Smooth muscle cell (in vitro differentiated cells): ENCODE measurements around the gene SUGCT. TPM values are rescaled to one million over a fixed set of nuclear protein-coding genes. Genes with fewer than 3 reads are reported as not detected.

Source experiments
- DNase-seq: peaks from one replicate; lab custom pipeline; 2025; ENCODE audit not compliant: unreplicated experiment; lab: John Stamatoyannopoulos, UW
- H2AFZ ChIP-seq: fragments of 200-600 bp; sonication (generic); 2 replicates; pipeline ENCODE4 v1.6.0; 2016; ENCODE audit warnings: antibody characterized with exemption, low read depth, mild to moderate bottlenecking
- H3F3A ChIP-seq: fragments of 200-600 bp; sonication (generic); 2 replicates; pipeline ENCODE4 v1.6.0; 2017; ENCODE audit warnings: antibody characterized with exemption, low read depth
- H3K27ac ChIP-seq: fragments of 200-600 bp; sonication (generic); 2 replicates; pipeline ENCODE4 v1.5.1; 2016; ENCODE audit warnings: low read depth, mild to moderate bottlenecking
- H3K27me3 ChIP-seq: fragments of 200-600 bp; sonication (generic); 2 replicates; pipeline ENCODE4 v1.6.1; 2016; ENCODE audit warnings: low read depth, mild to moderate bottlenecking
- H3K36me3 ChIP-seq: fragments of 200-600 bp; sonication (generic); 2 replicates; pipeline ENCODE4 v1.5.1; 2016; ENCODE audit warnings: low read depth
- H3K4me1 ChIP-seq: fragments of 200-600 bp; sonication (generic); 2 replicates; pipeline ENCODE4 v1.5.1; 2016; ENCODE audit warnings: low read depth
- H3K4me2 ChIP-seq: fragments of 200-600 bp; sonication (generic); 2 replicates; pipeline ENCODE4 v1.6.0; 2016; ENCODE audit warnings: mild to moderate bottlenecking
- H3K4me3 ChIP-seq: fragments of 200-600 bp; sonication (generic); 2 replicates; pipeline ENCODE4 v1.5.1; 2016; ENCODE audit warnings: mild to moderate bottlenecking
- H3K79me2 ChIP-seq: fragments of 200-600 bp; sonication (generic); 2 replicates; pipeline ENCODE4 v1.6.0; 2016; ENCODE audit warnings: low read depth, mild to moderate bottlenecking
- H3K9ac ChIP-seq: fragments of 200-600 bp; sonication (generic); 2 replicates; pipeline ENCODE4 v1.6.0; 2016; ENCODE audit warnings: low read depth
- H3K9me3 ChIP-seq: fragments of 200-600 bp; sonication (generic); replicated peaks from 2 replicates; pipeline ENCODE4 v1.5.1; 2016; ENCODE audit warnings: low read depth
- H4K20me1 ChIP-seq: fragments of 200-600 bp; sonication (generic); 2 replicates; pipeline ENCODE4 v1.6.0; 2016; ENCODE audit warnings: low read depth
- WGBS: methylation state at CpG from one replicate; pipeline ENCODE4 v1.1.7; 2016; ENCODE audit warnings: low lambda C conversion rate; 5-methylcytosine and 5-hydroxymethylcytosine counted together
- polyA plus RNA-seq: library from polyadenylated mRNA; unstranded; fragments of >200 nt; fragmentation: Nextera tagmentation; extraction: Ambion mirVana; gene quantifications from 2 replicates; pipeline ENCODE4 v1.2.1, GENCODE V29; 2016
- total RNA-seq: library from RNA; depleted of rRNA; stranded (reverse); fragments of >200 nt; gene quantifications from 2 replicates; pipeline ENCODE4 v1.2.3, GENCODE V29; 2014
- TF ChIP-seq, protein P1 (sequence below): fragments of 200-600 bp; sonication (generic); IDR thresholded peaks from 2 replicates; pipeline ENCODE4 v1.5.1; 2017; ENCODE audit warnings: borderline replicate concordance, mild to moderate bottlenecking, antibody characterized with exemption; ENCODE audit not compliant: insufficient read depth, poor library complexity, severe bottlenecking

Gene SUGCT
- total and polyA plus RNA-seq, 2 experiments from 2014 or later = 16.9 to 65.8 TPM

DNA sequence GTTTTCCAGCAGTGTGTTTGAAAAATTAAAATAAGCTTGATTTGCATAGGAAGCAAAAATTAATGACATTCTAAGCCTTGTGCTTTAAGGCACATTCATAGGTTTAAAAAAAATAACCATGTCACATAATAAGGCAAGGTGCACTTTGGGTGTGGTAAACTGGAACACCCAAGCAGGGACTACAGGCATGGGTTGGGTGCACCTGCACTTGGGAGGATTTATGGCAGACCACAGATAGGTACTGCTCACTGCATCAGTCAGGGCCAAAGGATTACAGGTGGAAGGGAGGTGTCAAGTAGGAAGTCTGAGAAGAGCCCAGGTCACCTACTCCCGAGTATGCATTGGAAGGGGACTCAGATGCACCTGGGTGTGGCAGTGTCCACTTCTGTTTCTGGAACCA lies 753.7 kb downstream of the SUGCT start:
- no peaks in the 10 kb centered on the region for H3K36me3 ChIP-seq
- no peak for DNase-seq
- WGBS = 76% methylated on average over 1 of the region's 1 CpG
- no peaks in the 10 kb centered on the region for H3F3A ChIP-seq
- H4K20me1 ChIP-seq = no peaks in the 10 kb centered on the region
- H3K27ac ChIP-seq = no peak overlapping the region
- no peak overlapping the region for H3K9ac ChIP-seq
- H3K4me3 ChIP-seq = no peak overlapping the region
- H3K4me2 ChIP-seq = no peak overlapping the region
- H3K27me3 ChIP-seq = no peaks in the 10 kb centered on the region
- H3K4me1 ChIP-seq = no peaks in the 10 kb centered on the region
- no peaks in the 10 kb centered on the region for H3K79me2 ChIP-seq
- TF ChIP-seq, protein P1, sequence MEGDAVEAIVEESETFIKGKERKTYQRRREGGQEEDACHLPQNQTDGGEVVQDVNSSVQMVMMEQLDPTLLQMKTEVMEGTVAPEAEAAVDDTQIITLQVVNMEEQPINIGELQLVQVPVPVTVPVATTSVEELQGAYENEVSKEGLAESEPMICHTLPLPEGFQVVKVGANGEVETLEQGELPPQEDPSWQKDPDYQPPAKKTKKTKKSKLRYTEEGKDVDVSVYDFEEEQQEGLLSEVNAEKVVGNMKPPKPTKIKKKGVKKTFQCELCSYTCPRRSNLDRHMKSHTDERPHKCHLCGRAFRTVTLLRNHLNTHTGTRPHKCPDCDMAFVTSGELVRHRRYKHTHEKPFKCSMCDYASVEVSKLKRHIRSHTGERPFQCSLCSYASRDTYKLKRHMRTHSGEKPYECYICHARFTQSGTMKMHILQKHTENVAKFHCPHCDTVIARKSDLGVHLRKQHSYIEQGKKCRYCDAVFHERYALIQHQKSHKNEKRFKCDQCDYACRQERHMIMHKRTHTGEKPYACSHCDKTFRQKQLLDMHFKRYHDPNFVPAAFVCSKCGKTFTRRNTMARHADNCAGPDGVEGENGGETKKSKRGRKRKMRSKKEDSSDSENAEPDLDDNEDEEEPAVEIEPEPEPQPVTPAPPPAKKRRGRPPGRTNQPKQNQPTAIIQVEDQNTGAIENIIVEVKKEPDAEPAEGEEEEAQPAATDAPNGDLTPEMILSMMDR = no peak
- no peak overlapping the region for H2AFZ ChIP-seq
- peaks cover 3% of the 10 kb centered on the region for H3K9me3 ChIP-seq

GRCh38 chr7:40889099-40889498 lies 754.3 kb downstream of the SUGCT start:
- Histone ChIP-seq H3F3A (no peaks in the 10 kb centered on the region), H3K4me3 (no peak overlapping the region), H3K4me1 (no peaks in the 10 kb centered on the region), H3K4me2 (no peak overlapping the region), H3K9me3 (peaks cover 3% of the 10 kb centered on the region), H3K27ac (no peak overlapping the region), H3K79me2 (no peaks in the 10 kb centered on the region), H3K9ac (no peak overlapping the region), H3K36me3 (no peaks in the 10 kb centered on the region), H2AFZ (no peak overlapping the region), H3K27me3 (no peaks in the 10 kb centered on the region), H4K20me1 (no peaks in the 10 kb centered on the region)
- TF ChIP-seq, protein P1 = no peak
- WGBS = 89% methylated on average over 4 of the region's 4 CpGs
- no peak for DNase-seq

DNA sequence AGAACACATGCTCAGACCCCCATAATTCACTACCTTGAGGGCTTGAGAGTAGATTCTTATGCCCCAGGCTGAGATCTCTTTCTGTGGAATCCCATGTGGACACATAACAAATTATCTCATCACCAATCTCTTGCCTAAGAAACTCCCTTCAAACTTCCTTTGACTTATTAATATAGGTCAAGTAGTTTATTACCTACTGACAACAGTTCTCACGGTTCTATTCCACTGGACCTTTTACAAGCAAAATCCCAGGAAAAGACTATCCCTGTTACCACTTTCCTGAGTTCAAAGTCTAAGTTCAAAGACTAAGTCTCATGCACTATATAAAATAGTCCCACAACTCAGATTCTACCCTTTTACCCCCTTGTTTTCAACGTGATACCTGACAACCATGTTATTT lies 754.7 kb downstream of the SUGCT start:
- no peaks in the 10 kb centered on the region for H3K4me1 ChIP-seq
- TF ChIP-seq, protein P1 = no peak
- H3F3A ChIP-seq = no peaks in the 10 kb centered on the region
- no peak overlapping the region for H3K4me3 ChIP-seq
- H3K4me2 ChIP-seq = no peak overlapping the region
- no peaks in the 10 kb centered on the region for H3K27me3 ChIP-seq
- no peaks in the 10 kb centered on the region for H4K20me1 ChIP-seq
- H3K9ac ChIP-seq = no peak overlapping the region
- DNase-seq = no peak
- no peak overlapping the region for H2AFZ ChIP-seq
- no peak overlapping the region for H3K27ac ChIP-seq
- no peaks in the 10 kb centered on the region for H3K36me3 ChIP-seq
- no peaks in the 10 kb centered on the region for H3K79me2 ChIP-seq
- H3K9me3 ChIP-seq = peaks cover 3% of the 10 kb centered on the region
- 80% methylated on average over 2 of the region's 2 CpGs for WGBS

- Histone ChIP-seq H3K4me1 (no peaks in the 10 kb centered on the region), H3K36me3 (no peaks in the 10 kb centered on the region), H3K4me3 (no peak overlapping the region), H2AFZ (no peak overlapping the region), H3K79me2 (no peaks in the 10 kb centered on the region), H3K27me3 (no peaks in the 10 kb centered on the region), H3K9ac (no peak overlapping the region), H3K4me2 (no peak overlapping the region), H3K9me3 (peaks cover 3% of the 10 kb centered on the region), H4K20me1 (no peaks in the 10 kb centered on the region), H3K27ac (no peak overlapping the region), H3F3A (no peaks in the 10 kb centered on the region)
- TF ChIP-seq, protein P1 = no peak
- 89% methylated on average over 1 of the region's 1 CpG for WGBS
- no peak for DNase-seq
Observed at GRCh38 chr7:40890088-40890692, 755.4 kb downstream of the SUGCT start.
